COR-L47 (cell line): ENCODE data around the gene EXOSC6.
"Not testable (repeated sequence)": the region's sequence is repeated elsewhere in the genome, so short reads cannot be mapped to it uniquely, and the experiment has no call there.

Experiments
- DNase-seq: peaks from one replicate; lab custom pipeline; 2025; lab: John Stamatoyannopoulos, UW

The EXOSC6 gene

GRCh38 chr16:70254180-70254964 lies 2.6 kb upstream of the EXOSC6 start:
- no peak for DNase-seq

- no peak for DNase-seq
These were observed 1.8 kb upstream of the EXOSC6 start for GRCh38 chr16:70253291-70254106.

GRCh38 chr16:70252355-70252988 lies 732 bp upstream of the EXOSC6 start:
- DNase-seq: no peak

GRCh38 chr16:70250748-70251628 lies 752 bp downstream of the EXOSC6 start:
- peak; percentile 27 for DNase-seq

GRCh38 chr16:70249697-70250096 lies 2.0 kb downstream of the EXOSC6 start:
- DNase-seq: not testable (repeated sequence)

- DNase-seq: not testable (repeated sequence)
These were observed 13.0 kb downstream of the EXOSC6 start for GRCh38 chr16:70238773-70239172.

- DNase-seq: not testable (repeated sequence)
These were observed 19.9 kb downstream of the EXOSC6 start for GRCh38 chr16:70231831-70232230.

- DNase-seq: not testable (repeated sequence)
These were observed 25.7 kb downstream of the EXOSC6 start for GRCh38 chr16:70226024-70226423.

- DNase-seq: not testable (repeated sequence)
These were observed 26.3 kb downstream of the EXOSC6 start for GRCh38 chr16:70225430-70225829.

- not testable (repeated sequence) for DNase-seq
These were observed 27.1 kb downstream of the EXOSC6 start for GRCh38 chr16:70224645-70225044.

- DNase-seq: not testable (repeated sequence)
These were observed 27.7 kb downstream of the EXOSC6 start for GRCh38 chr16:70223971-70224513.

- not testable (repeated sequence) for DNase-seq
These were observed 28.5 kb downstream of the EXOSC6 start for GRCh38 chr16:70223216-70223615.

- DNase-seq: not testable (repeated sequence)
These were observed 29.2 kb downstream of the EXOSC6 start for GRCh38 chr16:70222574-70222973.

GRCh38 chr16:70218586-70218985 lies 33.2 kb downstream of the EXOSC6 start:
- not testable (repeated sequence) for DNase-seq

GRCh38 chr16:70206382-70206781 lies 45.4 kb downstream of the EXOSC6 start:
- DNase-seq: not testable (repeated sequence)

- not testable (repeated sequence) for DNase-seq
These were observed 46.9 kb downstream of the EXOSC6 start for GRCh38 chr16:70204668-70205405.

- not testable (repeated sequence) for DNase-seq
These were observed 47.7 kb downstream of the EXOSC6 start for GRCh38 chr16:70204010-70204409.

GRCh38 chr16:70203508-70203907 lies 48.2 kb downstream of the EXOSC6 start:
- not testable (repeated sequence) for DNase-seq

- not testable (repeated sequence) for DNase-seq
These were observed 51.7 kb downstream of the EXOSC6 start for GRCh38 chr16:70200063-70200462.

GRCh38 chr16:70199170-70199569 lies 52.6 kb downstream of the EXOSC6 start:
- DNase-seq: not testable (repeated sequence)
